HEK293 (cell line): ENCODE results near the gene TLE2.

Experiments
- ATF2 ChIP-seq: fragments of 450-650 bp; formaldehyde crosslinking; IDR thresholded peaks from 2 replicates; pipeline ENCODE4 v1.5.1; 2016; ENCODE audit warnings: missing biosample characterization, missing genetic modification characterization, low read depth
- HOXA7 ChIP-seq: sonication (generic); formaldehyde crosslinking; IDR thresholded peaks from 2 replicates; pipeline ENCODE4 v1.8.1; 2022; ENCODE audit warnings: missing genetic modification reagents, borderline replicate concordance
- KLF1 ChIP-seq: fragments of 450-650 bp; formaldehyde crosslinking; IDR thresholded peaks from 2 replicates; pipeline ENCODE4 v1.5.1; 2016; ENCODE audit warnings: missing biosample characterization, missing genetic modification characterization
- MEIS1 ChIP-seq: sonication (generic); formaldehyde crosslinking; IDR thresholded peaks from 2 replicates; pipeline ENCODE4 v1.8.1; 2022; ENCODE audit warnings: missing genetic modification reagents, mild to moderate bottlenecking, borderline replicate concordance
- MYNN ChIP-seq: fragments of 450-650 bp; formaldehyde crosslinking; IDR thresholded peaks from 2 replicates; pipeline ENCODE4 v1.5.1; 2016; ENCODE audit warnings: missing biosample characterization, missing genetic modification characterization, borderline replicate concordance
- SCRT1 ChIP-seq: fragments of 450-650 bp; formaldehyde crosslinking; IDR thresholded peaks from 2 replicates; pipeline ENCODE4 v1.5.1; 2016; ENCODE audit warnings: missing biosample characterization, missing genetic modification characterization, borderline replicate concordance
- SP2 ChIP-seq: fragments of 450-650 bp; formaldehyde crosslinking; IDR thresholded peaks from 2 replicates; pipeline ENCODE4 v1.5.1; 2016; ENCODE audit warnings: missing biosample characterization, missing genetic modification characterization
- ZBTB49 ChIP-seq: fragments of 450-650 bp; formaldehyde crosslinking; IDR thresholded peaks from 2 replicates; pipeline ENCODE4 v1.5.1; 2016; ENCODE audit warnings: missing biosample characterization, missing genetic modification characterization, low read depth
- ZIC2 ChIP-seq: fragments of 450-650 bp; formaldehyde crosslinking; IDR thresholded peaks from 2 replicates; pipeline ENCODE4 v1.5.1; 2016; ENCODE audit warnings: missing biosample characterization, missing genetic modification characterization
- ZNF10 ChIP-seq: fragments of 450-650 bp; formaldehyde crosslinking; IDR thresholded peaks from 2 replicates; pipeline ENCODE4 v1.5.1; 2017; ENCODE audit warnings: missing biosample characterization, missing genetic modification characterization
- ZNF157 ChIP-seq: fragments of 450-650 bp; formaldehyde crosslinking; IDR thresholded peaks from 2 replicates; pipeline ENCODE4 v1.5.1; 2016; ENCODE audit warnings: missing biosample characterization, missing genetic modification characterization
- ZNF174 ChIP-seq: fragments of 450-650 bp; formaldehyde crosslinking; IDR thresholded peaks from 2 replicates; pipeline ENCODE4 v1.5.0; 2017; ENCODE audit warnings: missing biosample characterization, mild to moderate bottlenecking, missing genetic modification characterization
- ZNF670 ChIP-seq: fragments of 450-650 bp; formaldehyde crosslinking; IDR thresholded peaks from 2 replicates; pipeline ENCODE4 v1.5.1; 2016; ENCODE audit warnings: missing biosample characterization, missing genetic modification characterization, low read depth
- ZNF76 ChIP-seq: fragments of 450-650 bp; formaldehyde crosslinking; IDR thresholded peaks from 2 replicates; pipeline ENCODE4; 2016; ENCODE audit warnings: low read depth, missing biosample characterization, missing genetic modification characterization, borderline replicate concordance
- ZNF776 ChIP-seq: fragments of 450-650 bp; formaldehyde crosslinking; IDR thresholded peaks from 2 replicates; pipeline ENCODE4 v1.5.0; 2017; ENCODE audit warnings: missing biosample characterization, missing genetic modification characterization, borderline replicate concordance
- ZNF830 ChIP-seq: fragments of 450-650 bp; IDR thresholded peaks from 2 replicates; pipeline ENCODE4 v1.5.0; 2018; ENCODE audit warnings: missing biosample characterization, missing genetic modification characterization, low read depth, mild to moderate bottlenecking, moderate library complexity
- ZNF843 ChIP-seq: fragments of 450-650 bp; formaldehyde crosslinking; IDR thresholded peaks from 2 replicates; pipeline ENCODE4 v1.5.1; 2016; ENCODE audit warnings: missing biosample characterization, missing genetic modification characterization
- ZSCAN30 ChIP-seq: fragments of 450-650 bp; IDR thresholded peaks from 2 replicates; pipeline ENCODE4 v1.5.1; 2018; ENCODE audit warnings: missing biosample characterization, mild to moderate bottlenecking, missing genetic modification characterization, moderate library complexity
- TF ChIP-seq, protein P1 (sequence below): fragments of 450-650 bp; formaldehyde crosslinking; IDR thresholded peaks from 2 replicates; pipeline ENCODE4 v1.5.1; 2017; ENCODE audit warnings: missing biosample characterization, mild to moderate bottlenecking, missing genetic modification characterization, moderate library complexity
- TF ChIP-seq, protein P2 (sequence below): fragments of 450-650 bp; IDR thresholded peaks from 2 replicates; pipeline ENCODE4 v1.5.1; 2018; ENCODE audit warnings: missing biosample characterization, mild to moderate bottlenecking, missing genetic modification characterization
- TF ChIP-seq, protein P3 (sequence below): fragments of 450-650 bp; formaldehyde crosslinking; IDR thresholded peaks from 2 replicates; pipeline ENCODE4 v1.5.1; 2016; ENCODE audit warnings: missing biosample characterization, missing genetic modification characterization
- TF ChIP-seq, protein P4 (sequence below): fragments of 450-650 bp; formaldehyde crosslinking; IDR thresholded peaks from 2 replicates; pipeline ENCODE4 v1.5.1; 2017; ENCODE audit warnings: missing biosample characterization, missing genetic modification characterization
- TF ChIP-seq, protein P5 (sequence below): fragments of 450-650 bp; formaldehyde crosslinking; IDR thresholded peaks from 2 replicates; pipeline ENCODE4 v1.5.1; 2016; ENCODE audit warnings: missing biosample characterization, missing genetic modification characterization
- TF ChIP-seq, protein P6 (sequence below): fragments of 450-650 bp; formaldehyde crosslinking; IDR thresholded peaks from 2 replicates; pipeline ENCODE4 v1.5.1; 2016; ENCODE audit warnings: missing biosample characterization, missing genetic modification characterization, borderline replicate concordance

Gene TLE2

DNA sequence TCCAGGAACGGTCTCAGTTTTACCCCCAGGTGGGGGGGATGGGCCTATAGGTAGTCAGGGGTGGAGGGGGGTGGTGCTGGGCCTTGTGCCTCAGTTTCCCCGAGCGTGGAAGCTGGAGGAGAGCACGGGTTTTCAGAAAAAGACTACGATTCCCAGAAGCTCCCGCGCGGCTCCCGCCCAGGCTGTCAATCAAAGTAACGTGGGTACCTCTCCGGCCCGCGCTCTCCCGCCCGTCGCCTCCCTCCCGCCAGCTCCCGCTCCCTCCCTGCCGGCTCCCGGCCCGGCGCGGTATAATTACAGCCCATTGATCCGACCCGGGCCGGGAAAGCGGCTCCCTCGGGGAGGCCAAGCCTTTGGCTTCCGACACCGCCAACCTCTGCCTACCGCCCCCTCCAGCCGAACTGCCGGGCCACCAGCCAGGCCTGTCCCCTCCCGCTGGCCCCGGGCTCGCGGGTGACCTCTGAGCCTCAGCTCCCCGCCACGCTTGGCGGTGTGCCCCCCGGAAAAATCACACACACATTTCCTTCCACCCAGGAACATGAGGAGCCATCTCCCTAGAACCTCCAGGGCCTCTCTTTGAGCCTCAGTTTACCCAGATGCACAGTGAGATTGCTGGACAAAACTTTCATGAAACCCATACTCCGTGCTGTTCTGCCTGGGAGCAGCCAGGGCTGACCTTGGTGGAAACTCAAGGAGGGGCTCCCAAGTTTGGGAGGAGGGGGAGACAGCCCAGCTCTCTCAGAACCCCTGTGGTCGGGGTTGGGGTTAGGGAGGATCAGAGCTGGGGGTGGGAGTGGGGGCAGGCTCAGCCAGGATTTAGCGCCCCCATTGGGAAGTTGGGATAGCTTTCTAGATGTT, 7.3 kb upstream of the TLE2 start (continued):
- TF ChIP-seq, protein P1, sequence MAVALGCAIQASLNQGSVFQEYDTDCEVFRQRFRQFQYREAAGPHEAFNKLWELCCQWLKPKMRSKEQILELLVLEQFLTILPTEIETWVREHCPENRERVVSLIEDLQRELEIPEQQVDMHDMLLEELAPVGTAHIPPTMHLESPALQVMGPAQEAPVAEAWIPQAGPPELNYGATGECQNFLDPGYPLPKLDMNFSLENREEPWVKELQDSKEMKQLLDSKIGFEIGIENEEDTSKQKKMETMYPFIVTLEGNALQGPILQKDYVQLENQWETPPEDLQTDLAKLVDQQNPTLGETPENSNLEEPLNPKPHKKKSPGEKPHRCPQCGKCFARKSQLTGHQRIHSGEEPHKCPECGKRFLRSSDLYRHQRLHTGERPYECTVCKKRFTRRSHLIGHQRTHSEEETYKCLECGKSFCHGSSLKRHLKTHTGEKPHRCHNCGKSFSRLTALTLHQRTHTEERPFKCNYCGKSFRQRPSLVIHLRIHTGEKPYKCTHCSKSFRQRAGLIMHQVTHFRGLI, result no peak
- TF ChIP-seq SCRT1 (tag by site-specific recombination) (no peak), ZNF157 (tag by site-specific recombination) (no peak), KLF1 (tag by site-specific recombination) (peak; percentile 46; the same call in 1 of the 2 replicates), ZNF843 (tag by site-specific recombination) (0 out of 2 replicates have a peak, but pooled peaks have one; percentile 12), ATF2 (tag by site-specific recombination) (no peak), HOXA7 (CRISPR knock-in tag) (no peak), SP2 (peak; percentile 80), ZIC2 (tag by site-specific recombination) (peak; percentile 99), MEIS1 (CRISPR knock-in tag) (no peak), ZSCAN30 (tag by site-specific recombination) (peak; percentile 70), MYNN (no peak), ZBTB49 (tag by site-specific recombination) (no peak), ZNF670 (tag by site-specific recombination) (no peak), ZNF830 (tag by site-specific recombination) (no peak), ZNF10 (no peak), ZNF76 (tag by site-specific recombination) (peak; percentile 87), ZNF776 (tag by site-specific recombination) (no peak), ZNF174 (tag by site-specific recombination) (no peak)
- TF ChIP-seq, protein P2, sequence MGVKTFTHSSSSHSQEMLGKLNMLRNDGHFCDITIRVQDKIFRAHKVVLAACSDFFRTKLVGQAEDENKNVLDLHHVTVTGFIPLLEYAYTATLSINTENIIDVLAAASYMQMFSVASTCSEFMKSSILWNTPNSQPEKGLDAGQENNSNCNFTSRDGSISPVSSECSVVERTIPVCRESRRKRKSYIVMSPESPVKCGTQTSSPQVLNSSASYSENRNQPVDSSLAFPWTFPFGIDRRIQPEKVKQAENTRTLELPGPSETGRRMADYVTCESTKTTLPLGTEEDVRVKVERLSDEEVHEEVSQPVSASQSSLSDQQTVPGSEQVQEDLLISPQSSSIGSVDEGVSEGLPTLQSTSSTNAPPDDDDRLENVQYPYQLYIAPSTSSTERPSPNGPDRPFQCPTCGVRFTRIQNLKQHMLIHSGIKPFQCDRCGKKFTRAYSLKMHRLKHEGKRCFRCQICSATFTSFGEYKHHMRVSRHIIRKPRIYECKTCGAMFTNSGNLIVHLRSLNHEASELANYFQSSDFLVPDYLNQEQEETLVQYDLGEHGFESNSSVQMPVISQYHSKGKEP (tag by site-specific recombination), result no peak
- TF ChIP-seq, protein P3, sequence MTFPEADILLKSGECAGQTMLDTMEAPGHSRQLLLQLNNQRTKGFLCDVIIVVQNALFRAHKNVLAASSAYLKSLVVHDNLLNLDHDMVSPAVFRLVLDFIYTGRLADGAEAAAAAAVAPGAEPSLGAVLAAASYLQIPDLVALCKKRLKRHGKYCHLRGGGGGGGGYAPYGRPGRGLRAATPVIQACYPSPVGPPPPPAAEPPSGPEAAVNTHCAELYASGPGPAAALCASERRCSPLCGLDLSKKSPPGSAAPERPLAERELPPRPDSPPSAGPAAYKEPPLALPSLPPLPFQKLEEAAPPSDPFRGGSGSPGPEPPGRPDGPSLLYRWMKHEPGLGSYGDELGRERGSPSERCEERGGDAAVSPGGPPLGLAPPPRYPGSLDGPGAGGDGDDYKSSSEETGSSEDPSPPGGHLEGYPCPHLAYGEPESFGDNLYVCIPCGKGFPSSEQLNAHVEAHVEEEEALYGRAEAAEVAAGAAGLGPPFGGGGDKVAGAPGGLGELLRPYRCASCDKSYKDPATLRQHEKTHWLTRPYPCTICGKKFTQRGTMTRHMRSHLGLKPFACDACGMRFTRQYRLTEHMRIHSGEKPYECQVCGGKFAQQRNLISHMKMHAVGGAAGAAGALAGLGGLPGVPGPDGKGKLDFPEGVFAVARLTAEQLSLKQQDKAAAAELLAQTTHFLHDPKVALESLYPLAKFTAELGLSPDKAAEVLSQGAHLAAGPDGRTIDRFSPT (tag by site-specific recombination), result peak; percentile 86
- TF ChIP-seq, protein P4, sequence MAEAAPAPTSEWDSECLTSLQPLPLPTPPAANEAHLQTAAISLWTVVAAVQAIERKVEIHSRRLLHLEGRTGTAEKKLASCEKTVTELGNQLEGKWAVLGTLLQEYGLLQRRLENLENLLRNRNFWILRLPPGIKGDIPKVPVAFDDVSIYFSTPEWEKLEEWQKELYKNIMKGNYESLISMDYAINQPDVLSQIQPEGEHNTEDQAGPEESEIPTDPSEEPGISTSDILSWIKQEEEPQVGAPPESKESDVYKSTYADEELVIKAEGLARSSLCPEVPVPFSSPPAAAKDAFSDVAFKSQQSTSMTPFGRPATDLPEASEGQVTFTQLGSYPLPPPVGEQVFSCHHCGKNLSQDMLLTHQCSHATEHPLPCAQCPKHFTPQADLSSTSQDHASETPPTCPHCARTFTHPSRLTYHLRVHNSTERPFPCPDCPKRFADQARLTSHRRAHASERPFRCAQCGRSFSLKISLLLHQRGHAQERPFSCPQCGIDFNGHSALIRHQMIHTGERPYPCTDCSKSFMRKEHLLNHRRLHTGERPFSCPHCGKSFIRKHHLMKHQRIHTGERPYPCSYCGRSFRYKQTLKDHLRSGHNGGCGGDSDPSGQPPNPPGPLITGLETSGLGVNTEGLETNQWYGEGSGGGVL (tag by site-specific recombination), result peak; percentile 97
- TF ChIP-seq, protein P5, sequence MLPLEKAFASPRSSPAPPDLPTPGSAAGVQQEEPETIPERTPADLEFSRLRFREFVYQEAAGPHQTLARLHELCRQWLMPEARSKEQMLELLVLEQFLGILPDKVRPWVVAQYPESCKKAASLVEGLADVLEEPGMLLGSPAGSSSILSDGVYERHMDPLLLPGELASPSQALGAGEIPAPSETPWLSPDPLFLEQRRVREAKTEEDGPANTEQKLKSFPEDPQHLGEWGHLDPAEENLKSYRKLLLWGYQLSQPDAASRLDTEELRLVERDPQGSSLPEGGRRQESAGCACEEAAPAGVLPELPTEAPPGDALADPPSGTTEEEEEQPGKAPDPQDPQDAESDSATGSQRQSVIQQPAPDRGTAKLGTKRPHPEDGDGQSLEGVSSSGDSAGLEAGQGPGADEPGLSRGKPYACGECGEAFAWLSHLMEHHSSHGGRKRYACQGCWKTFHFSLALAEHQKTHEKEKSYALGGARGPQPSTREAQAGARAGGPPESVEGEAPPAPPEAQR, result no peak
- TF ChIP-seq, protein P6, sequence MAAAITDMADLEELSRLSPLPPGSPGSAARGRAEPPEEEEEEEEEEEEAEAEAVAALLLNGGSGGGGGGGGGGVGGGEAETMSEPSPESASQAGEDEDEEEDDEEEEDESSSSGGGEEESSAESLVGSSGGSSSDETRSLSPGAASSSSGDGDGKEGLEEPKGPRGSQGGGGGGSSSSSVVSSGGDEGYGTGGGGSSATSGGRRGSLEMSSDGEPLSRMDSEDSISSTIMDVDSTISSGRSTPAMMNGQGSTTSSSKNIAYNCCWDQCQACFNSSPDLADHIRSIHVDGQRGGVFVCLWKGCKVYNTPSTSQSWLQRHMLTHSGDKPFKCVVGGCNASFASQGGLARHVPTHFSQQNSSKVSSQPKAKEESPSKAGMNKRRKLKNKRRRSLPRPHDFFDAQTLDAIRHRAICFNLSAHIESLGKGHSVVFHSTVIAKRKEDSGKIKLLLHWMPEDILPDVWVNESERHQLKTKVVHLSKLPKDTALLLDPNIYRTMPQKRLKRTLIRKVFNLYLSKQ, result no peak
